NCI-H1436 treated with DMSO at 0.1 percent for 48 hours (cell line): Measurements from ENCODE around the gene AKT3.
A peak's percentile ranks its signal among the peaks of the same experiment; 100 is the strongest.

Source experiments
- DNase-seq: peaks from one replicate; lab custom pipeline; 2025; lab: John Stamatoyannopoulos, UW

AKT3 gene

GRCh38 chr1:243731301-243731891 is 118.6 kb downstream of the AKT3 start:
- peak; percentile 48 for DNase-seq

GRCh38 chr1:243730487-243731150 is 119.4 kb downstream of the AKT3 start:
- DNase-seq = no peak

GRCh38 chr1:243729956-243730355 is 120.1 kb downstream of the AKT3 start:
- no peak for DNase-seq

GRCh38 chr1:243727503-243728203 is 122.4 kb downstream of the AKT3 start:
- no peak for DNase-seq

- DNase-seq = no peak
Observed at GRCh38 chr1:243726806-243727502, 123.1 kb downstream of the AKT3 start.

- DNase-seq = no peak
Observed at GRCh38 chr1:243725846-243726245, 124.2 kb downstream of the AKT3 start.

- no peak for DNase-seq
Observed at GRCh38 chr1:243725075-243725474, 125.0 kb downstream of the AKT3 start.

GRCh38 chr1:243723458-243724043 is 126.5 kb downstream of the AKT3 start:
- DNase-seq = no peak

- no peak for DNase-seq
Observed at GRCh38 chr1:243723050-243723449, 127.0 kb downstream of the AKT3 start.

GRCh38 chr1:243719476-243719875 is 130.6 kb downstream of the AKT3 start:
- no peak for DNase-seq

- DNase-seq = no peak
Observed at GRCh38 chr1:243718893-243719292, 131.2 kb downstream of the AKT3 start.

GRCh38 chr1:243718022-243718421 is 132.0 kb downstream of the AKT3 start:
- no peak for DNase-seq

- no peak for DNase-seq
Observed at GRCh38 chr1:243716906-243717305, 133.1 kb downstream of the AKT3 start.

- DNase-seq = no peak
Observed at GRCh38 chr1:243715285-243715684, 134.8 kb downstream of the AKT3 start.

GRCh38 chr1:243713470-243714186 is 136.4 kb downstream of the AKT3 start:
- peak; percentile 95 for DNase-seq

- DNase-seq = no peak
Observed at GRCh38 chr1:243712941-243713340, 137.1 kb downstream of the AKT3 start.

GRCh38 chr1:243712242-243712641 is 137.8 kb downstream of the AKT3 start:
- no peak for DNase-seq

- DNase-seq = no peak
Observed at GRCh38 chr1:243710467-243710866, 139.6 kb downstream of the AKT3 start.

GRCh38 chr1:243708210-243708609 is 141.8 kb downstream of the AKT3 start:
- no peak for DNase-seq

- DNase-seq = no peak
Observed at GRCh38 chr1:243706563-243706962, 143.5 kb downstream of the AKT3 start.

- no peak for DNase-seq
Observed at GRCh38 chr1:243705585-243705984, 144.5 kb downstream of the AKT3 start.

GRCh38 chr1:243701872-243702271 is 148.2 kb downstream of the AKT3 start:
- no peak for DNase-seq
